Breast epithelium (tissue), 3 donors: ENCODE data around the gene OR2AK2.

ENCODE experiments used
- POLR2A ChIP-seq: fragments of 450-650 bp; IDR thresholded peaks from one replicate; pipeline ENCODE4 v1.6.1; 2016; ENCODE audit warnings: antibody characterized with exemption, mild to moderate bottlenecking, moderate library complexity
- POLR2AphosphoS5 ChIP-seq, 3 donors: sonication (generic); formaldehyde crosslinking; IDR thresholded peaks; one replicate each; pipeline ENCODE4 v1.6.1; 2017; ENCODE audit warnings: antibody characterized with exemption in 3 of 3
- TF ChIP-seq, protein P1 (sequence below), 3 donors: fragments of 450-650 bp; IDR thresholded peaks; one replicate each; pipeline ENCODE4 v1.5.1; 2016 to 2017; ENCODE audit warnings: antibody characterized with exemption in 3 of 3, mild to moderate bottlenecking in 3 of 3, moderate library complexity in 3 of 3

DNA sequence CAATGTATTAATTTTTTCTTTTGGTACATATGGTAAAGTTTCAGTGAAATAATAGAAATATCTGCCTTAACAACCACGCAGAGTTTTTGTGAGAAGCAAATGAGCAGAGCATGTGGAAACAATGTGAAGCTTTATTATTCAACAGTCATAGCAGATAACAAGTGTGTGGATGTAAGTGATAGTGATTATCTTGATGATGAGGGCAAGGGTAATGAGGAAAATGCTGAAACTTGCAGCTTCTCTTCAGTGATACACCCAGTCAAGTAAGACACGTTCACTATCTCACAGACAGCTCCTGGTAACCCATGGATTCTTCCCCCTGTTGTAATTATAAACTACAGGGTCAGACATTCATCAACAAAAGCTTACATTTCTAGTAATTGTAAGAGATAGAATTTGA, 33.8 kb downstream of the OR2AK2 start:
- TF ChIP-seq, protein P1, sequence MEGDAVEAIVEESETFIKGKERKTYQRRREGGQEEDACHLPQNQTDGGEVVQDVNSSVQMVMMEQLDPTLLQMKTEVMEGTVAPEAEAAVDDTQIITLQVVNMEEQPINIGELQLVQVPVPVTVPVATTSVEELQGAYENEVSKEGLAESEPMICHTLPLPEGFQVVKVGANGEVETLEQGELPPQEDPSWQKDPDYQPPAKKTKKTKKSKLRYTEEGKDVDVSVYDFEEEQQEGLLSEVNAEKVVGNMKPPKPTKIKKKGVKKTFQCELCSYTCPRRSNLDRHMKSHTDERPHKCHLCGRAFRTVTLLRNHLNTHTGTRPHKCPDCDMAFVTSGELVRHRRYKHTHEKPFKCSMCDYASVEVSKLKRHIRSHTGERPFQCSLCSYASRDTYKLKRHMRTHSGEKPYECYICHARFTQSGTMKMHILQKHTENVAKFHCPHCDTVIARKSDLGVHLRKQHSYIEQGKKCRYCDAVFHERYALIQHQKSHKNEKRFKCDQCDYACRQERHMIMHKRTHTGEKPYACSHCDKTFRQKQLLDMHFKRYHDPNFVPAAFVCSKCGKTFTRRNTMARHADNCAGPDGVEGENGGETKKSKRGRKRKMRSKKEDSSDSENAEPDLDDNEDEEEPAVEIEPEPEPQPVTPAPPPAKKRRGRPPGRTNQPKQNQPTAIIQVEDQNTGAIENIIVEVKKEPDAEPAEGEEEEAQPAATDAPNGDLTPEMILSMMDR (IDR thresholded peaks at IDR 0.05), result no peak
- no peak for TF ChIP-seq POLR2A
- TF ChIP-seq POLR2AphosphoS5 (IDR thresholded peaks at IDR 0.05), result no peak
